Measurements from ENCODE around the gene PALD1.

The PALD1 gene

DNA sequence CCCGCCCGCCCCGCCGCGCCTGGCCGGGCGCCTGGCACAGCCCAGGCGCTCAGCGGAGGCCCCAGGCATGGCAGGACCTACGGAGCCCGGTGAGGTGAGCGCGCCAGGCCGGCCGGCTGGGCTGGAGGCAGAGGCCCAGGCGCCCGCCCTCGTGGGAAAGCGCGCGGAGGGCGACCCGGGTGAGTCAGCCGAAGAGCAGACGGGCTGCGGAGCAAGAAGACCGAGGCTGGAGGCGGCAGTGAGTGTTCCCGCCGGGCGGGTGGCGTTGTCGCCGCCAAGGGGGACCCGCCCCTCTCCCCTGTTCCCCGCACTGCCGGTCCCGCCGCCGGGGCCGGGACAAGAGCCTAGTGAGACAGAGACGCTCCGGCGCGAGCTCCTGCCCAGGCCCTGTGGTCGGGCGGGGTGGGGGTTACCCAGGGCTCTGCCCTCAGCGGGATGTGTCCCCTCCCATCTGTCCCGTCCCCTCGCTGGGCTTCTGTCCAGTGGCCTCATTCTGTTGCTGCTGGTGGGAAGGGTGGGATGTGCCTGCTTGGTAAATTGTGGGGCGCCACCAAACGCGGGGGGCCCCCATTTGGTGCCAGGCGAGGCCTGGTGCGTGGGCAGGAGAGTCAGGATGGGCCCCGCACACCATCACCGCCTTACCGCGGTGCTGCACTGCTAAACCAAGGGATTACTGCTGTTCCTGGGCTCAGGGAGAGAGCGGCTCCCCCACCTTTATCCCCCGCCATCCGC is 20.1 kb upstream of the PALD1 start:
- DNase-seq, result no peak

DNA sequence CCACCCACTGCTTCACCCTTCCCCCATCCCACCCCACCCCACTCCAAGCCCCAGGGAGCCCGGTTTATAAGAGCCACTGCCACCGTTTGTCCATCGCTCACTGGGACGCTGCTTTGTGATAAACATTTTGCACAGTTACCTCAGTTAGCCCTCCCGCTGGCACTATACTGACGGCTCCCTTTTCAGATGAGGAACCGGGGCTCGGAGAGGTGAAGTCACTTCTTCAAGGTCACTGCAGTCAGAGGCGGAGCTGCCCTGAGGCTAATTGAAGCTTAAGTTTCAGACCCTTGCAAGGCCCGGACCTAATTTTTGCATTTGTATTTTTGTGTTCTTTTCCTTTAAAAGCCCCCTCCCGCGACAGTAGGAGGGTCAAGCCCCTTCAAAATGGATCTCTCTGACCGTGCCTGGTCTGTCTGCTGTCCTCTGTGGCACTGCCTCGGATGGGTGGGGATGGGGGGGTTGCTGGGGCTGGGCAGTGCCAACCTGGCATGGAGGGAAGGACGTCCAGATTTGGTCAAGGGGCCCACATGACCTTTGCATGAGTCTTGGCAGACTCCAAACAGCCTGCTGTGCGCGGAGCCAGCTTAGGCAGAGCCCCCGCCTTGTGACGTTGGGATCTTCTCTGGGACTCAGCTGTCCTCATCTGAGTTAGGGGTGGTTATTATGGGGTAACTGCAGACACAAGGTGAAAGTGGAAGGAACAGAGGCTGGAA is 19.4 kb upstream of the PALD1 start:
- no peak for DNase-seq

DNA sequence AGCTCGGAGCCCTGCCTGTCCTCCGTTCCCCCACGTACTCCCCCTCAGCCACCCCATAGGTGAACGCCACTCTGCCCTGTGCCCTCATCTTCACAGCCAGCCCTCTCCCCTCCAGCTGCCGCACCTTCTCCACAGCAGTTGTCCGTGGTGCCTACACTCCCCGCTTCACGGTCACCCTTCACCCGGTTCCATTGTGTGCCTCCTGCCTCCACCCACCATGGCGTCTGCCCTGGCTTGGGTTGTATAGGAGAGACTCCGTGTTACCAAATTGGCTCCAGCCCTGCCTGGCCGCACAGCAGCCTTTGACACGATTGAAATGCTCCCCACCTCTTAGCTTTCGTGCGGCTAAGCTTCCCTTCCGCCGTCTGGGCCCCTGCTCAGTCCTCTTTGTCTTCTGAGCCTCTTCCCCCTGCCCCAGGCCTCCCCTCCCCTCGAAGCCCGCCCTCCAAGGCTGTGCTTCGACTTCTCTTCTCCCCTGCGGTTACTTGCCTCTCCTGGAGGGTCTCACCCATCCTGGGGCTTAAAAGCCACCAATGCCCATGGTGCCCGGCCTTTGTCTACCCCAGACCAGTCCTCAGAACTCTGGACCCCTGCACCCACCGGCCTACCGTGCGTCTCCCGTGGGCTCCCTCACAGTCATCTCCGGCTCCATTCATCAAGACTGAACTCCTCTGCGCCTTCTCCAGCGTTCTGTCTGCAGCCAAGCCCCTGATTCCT is 18.6 kb upstream of the PALD1 start:
- no peak for DNase-seq

DNA sequence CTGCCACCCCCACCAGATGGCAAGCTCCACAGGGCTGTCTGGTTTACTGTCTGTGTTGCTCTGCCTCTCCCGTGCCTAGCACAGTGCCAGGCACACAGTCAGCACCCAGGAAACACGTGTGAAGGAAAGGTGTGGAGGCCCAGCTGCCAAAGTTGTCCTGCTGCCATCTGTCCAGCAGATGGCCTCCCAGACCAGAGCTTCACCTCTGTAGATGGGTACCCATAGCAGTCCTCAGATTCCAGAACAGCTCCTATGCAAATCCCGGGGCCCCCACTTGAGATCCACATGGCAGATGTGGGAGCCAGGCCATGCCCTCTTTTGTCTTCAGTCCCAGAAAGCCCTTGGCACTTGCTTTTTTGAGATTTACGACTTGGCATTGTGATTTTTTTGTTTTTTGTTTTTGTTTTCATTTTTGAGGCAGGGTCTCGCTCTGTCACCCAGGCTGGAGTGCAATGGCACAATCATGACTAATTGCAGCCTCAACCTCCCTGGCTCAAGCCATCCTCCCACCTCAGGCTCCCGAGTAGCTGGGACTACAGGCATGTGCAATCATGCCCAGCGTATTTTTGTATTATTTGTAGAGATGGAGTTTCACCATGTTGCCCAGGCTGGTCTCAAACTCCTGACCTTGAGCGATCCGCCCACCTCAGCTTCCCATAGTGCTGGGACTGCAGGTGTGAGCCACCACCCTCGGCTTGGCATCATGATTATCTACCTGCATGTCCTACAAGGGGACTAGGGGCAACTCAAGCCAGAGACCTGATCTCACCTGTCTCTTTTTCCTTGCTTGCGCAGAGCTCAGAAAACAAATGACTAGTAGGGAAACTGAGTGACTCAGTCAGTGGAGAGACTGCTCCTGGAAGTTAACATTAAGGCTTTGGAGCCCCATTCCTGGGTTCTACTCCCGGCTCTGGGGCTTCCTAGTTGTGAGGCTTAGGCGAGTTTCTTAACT is 16.9 kb upstream of the PALD1 start:
- DNase-seq, result peak; percentile 21

DNA sequence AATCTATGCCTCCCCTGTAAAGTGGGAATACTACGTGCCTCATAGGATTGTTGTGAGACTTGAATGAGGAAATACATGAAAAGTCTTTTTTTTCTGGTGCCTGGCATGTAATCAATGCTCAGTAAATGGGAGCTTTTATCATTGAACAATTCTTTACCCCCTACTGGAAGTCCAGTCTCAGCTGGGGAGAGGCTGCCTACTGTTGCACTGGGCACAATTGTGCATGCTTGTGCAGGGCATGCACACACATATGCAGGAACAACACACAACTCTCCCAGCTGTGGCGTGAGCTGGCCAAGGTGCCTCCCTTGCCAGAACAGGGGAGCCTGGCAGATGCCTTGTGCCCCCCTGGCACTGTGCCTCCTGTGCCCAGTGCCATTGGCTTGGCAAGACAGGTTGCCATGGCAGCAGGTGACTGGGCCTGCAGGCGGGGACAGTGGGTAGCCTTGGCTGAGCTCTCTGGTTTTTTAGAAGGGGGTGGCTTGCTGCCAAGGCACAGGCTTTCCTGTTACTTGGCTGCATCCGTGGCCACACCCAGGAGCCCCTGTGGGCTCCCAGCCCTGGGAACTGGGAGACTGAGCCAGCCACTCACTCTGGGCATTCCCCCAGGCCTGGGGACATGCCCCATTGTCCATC is 16.1 kb upstream of the PALD1 start:
- DNase-seq, result peak; percentile 23

DNA sequence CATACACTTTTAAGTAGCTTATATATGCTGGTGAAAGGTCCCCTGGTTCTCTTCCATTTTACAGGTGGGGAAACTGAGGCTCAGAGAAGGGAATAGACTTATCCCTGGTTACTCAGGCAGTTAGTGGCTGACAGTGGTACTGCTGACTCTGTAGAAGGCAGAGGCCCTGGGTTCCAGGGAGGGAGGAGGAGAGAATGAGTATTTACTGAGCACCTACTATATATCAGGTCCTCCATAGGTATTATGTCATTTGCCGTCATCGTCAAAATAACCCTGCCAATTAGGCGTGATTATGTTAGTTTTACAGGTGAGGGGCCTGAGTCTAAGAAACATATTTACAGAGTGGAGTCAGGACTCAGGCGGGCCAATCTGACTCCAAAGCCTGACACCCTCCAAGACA is 13.3 kb upstream of the PALD1 start:
- DNase-seq, result no peak

DNA sequence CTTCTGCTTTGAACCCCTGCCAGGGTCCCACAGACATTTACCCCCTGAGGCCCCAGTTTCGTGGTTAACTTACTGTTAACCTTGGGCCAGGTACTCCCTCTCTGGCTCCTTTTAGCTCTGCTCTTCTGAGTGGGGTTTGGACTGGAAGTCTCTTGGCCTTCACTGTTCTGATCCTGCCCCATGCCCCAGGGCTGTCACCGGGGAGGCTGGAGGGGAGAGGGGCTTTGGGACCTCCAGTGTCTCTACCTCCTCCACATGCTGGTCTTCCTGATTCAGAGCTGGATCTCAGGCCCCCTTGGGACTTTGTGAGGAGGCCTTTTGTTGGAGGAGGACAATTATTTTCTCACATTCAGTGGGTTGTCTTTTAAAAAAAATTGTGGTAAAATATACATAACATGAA is 12.7 kb upstream of the PALD1 start:
- DNase-seq, result no peak

DNA sequence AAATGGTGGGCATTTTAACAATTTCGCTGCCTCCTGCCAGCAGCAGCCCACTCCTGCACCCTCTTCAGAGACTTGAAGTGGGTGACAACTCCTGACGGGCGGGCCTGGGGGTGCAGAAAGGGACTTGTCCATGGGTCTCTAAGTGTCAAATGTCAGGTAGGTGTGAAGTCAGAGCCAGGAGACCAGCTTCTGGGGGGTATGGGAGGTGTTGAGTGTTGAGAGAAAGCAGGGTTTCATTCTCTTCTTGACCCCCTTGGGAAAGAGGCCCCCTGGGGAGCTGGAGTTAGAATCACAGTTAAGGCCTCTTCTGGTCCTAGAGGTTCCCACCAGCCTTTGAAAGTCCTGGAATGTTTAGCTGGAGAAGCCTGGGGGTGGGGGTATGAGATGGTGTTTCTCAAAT is 11.6 kb upstream of the PALD1 start:
- no peak for DNase-seq

DNA sequence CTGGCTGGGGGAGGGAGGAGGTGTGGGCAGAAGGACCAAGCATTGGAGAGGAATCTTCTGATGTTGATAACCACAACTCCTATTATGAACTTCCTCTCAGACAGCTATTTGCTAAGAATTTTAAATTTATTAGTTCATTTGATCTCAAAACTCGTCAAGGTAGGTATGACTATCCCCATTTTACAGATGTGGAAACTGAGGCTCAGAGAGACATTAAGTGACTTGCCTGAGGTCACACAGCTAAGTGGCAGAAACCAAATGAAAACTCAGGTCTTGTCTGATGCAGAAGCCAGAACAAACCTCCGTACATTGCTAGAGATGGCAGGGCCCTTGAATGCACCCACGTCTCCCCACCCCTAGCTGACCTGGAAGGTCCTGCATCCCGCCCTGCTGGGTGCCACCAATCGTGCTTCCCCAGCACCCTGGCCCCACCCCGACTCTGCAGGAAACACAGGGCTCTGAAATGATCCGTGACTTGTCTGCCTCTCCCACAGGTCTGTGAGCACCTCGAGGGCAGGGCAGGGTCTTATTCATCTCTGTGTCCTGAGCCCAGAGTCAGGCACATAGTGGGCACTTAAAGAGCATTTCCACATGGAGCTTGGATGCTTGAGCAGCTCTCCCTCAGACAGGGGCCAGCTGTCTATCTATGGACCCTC is 5.6 kb upstream of the PALD1 start:
- no peak for DNase-seq

DNA sequence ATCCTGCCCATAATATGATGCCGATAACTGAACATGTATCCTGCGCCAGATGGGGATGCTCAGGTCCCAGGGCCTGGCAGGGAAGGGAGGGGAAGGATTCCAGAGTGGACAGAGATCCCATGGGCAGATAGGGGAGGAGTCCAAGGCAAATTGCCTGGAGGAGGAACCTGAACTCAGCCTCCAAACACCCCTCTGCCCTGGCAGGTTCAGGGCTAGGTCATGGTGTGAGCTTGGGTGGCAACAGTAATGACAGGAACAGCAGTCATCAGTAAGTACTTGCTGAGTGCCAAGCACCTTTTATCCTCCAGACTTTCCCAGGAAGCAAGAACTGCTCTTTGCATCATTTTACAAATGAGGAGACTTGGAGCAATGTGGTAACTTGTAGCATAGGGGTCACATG is 3.8 kb upstream of the PALD1 start:
- DNase-seq, result no peak

DNA sequence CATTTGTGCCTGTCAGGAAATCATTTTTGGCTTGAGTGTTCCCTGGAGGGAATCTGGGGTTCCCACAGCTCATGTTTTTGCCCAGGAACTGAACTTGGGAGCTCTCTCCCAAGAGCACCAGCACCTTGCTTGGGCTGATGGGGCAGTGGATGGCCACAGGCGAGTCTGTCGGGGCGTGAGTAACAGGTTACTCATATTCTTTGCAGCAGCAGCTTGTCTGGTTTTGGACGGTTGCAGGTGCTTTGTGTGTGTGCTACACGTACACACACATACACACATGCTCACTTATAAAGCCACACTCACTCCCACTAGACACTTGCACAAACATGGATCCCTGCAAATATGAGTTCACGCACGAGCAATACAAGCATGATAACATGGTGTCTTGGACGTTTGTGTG is 2.9 kb upstream of the PALD1 start:
- no peak for DNase-seq

DNA sequence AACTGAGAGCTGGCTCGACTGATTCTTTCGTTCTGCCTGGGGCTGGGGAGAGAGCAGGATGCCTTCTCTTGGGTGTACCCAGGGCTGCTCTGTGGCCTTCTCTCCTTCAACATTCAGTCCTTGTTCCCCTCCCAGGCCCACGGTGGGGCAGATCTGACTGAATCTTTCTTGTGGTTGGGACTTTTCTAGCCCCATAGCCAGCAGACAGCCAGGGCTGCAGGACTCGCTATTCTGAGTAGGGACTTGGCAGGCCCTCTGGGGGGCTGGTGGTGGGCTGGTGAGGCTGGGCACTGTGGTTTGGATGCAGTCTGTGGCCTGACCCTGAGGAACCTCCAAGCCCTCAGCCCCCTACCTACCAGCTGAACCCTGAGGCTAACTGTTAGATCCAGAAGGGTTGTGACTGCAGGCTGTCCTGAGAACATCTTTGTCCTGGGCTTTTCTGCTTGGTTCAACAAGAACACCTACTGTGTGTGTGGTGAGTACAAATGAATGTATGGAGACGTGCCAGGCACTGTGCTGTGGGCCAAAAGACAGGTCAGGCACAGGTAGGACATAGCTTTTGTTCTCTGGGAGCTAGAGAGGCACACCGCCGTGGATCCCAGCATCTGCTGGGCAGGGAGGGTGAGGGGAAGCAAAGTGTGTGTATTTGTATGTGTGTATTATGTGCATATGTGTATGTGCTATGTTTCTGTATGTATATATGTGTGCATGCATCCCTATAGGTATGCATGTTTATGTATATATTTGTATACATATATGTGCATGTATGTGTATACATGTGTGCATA is 2.1 kb upstream of the PALD1 start:
- no peak for DNase-seq

DNA sequence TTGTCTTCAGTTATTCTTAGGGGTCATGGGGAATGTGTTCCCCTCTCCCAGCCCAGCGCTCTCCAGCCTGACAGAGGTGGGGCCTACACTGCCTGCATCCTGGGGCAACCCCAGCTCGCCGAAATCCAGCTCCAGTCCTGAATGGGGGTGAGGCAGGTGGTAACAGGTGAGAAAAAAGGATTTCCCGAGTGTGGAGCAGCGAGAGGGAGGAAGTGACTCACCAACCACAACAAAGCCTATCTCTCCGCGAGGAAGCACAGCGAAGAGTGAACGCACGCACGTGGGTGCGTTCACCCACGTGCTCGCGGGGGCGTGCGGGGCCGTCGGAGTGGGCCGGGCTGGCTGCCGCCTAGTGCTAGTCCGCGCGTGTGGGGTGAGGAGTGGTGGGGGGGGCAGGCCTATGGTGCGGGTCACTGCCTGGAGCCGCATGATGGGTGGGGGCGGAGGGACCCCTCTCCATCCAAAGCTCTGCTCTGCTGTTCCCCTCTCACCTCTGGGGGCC is 855 bp upstream of the PALD1 start:
- DNase-seq, result peak; percentile 53

DNA sequence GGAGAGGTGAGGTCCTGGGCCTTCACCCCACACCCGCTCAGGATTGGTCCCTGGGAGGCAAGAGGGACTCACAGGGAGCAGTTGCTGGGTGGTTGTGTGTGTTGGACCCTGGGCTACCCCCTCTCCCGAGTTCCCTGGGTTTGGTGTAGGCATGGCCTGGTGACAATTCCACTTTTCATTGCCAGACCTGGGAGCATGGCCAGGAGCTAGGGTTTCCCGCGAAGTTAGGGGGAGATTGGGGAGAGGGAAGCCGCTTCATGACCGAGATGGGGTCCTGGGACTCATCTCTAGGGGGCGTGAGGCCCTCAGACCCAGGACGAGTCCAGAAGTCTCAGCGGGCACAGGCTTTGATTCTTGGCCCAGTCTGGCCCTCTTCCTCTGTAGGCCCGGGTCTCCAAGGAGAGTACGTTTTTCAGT is 606 bp downstream of the PALD1 start:
- DNase-seq, result no peak

DNA sequence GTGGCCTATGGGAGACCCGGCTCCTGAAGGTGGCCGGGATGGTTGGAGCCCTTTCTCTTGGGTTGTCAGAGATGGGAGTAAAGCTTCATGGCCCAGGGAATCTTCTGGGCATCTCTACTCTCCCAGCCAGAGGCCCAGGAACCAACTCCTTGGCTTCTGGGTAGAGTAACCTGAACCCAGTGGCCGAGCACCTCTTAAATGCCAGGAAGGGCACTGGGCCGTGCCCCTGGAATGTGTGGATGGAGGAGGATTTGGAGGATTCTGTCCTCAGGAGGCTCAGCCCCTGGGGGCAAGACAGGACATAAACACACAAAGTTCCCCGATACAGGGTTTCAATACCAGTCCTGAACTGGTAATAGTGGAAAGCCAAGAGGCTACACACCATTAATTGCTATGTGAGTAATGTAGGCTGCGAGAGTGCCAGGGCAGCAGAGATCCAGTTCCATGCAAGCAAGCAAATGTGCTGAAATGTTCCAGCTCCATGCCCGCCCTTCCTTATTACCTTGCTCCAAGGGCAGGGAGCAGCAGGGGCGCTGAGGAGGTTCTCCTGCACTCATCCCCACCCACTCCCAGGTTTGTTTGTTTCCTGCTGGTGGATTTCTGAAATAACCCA is 1.2 kb downstream of the PALD1 start:
- DNase-seq, result no peak

DNA sequence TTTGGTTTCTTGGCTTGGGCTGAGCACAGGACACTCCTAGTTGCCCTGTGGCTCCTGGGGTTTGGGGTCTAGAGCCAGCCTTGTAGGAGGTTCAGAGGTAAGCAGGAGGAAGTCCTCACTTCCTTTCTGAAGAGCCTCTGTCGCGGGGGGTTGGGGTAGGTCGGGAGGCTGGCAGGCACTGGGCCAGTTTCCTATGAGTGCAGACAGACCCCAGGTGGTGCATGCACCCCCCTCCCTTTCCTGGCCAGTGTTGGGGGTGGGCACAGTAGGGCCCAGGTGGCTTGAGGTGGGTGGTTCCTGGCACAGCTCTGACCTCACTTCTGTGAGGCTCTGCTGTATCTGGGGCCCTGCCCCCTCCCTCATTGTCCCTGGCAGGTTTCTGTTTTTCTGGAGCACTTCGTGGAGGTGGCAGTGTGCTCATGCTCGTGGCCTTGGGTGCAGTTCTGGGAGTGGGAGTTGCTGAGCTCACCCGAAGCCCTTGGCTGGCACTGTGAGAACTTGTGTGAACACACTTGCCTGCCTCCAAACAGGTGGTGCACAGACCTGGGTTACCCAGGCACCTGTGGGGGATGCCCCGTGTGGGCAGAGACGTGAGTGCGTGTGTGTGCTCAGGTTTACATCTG is 1.8 kb downstream of the PALD1 start:
- DNase-seq, result no peak

DNA sequence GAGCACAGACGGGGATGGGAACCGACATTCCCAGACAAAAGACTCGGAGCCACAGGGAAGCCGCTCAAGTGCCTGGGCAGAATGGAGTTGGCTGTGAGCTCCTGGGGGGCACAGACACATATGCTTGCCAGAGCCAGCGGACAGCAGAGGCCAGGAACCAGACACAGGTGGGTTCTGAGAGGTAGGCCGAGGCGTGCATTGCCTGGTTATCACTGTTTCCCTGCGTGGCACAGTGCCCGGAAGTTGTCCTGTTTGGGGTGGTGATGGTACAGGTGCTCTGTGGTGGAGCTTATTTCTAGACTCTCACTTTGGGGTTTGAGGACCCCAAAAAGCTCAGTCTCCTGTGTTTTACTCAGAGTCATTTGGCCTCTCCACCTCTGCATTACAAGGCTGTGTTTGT is 2.5 kb downstream of the PALD1 start:
- DNase-seq, result no peak

DNA sequence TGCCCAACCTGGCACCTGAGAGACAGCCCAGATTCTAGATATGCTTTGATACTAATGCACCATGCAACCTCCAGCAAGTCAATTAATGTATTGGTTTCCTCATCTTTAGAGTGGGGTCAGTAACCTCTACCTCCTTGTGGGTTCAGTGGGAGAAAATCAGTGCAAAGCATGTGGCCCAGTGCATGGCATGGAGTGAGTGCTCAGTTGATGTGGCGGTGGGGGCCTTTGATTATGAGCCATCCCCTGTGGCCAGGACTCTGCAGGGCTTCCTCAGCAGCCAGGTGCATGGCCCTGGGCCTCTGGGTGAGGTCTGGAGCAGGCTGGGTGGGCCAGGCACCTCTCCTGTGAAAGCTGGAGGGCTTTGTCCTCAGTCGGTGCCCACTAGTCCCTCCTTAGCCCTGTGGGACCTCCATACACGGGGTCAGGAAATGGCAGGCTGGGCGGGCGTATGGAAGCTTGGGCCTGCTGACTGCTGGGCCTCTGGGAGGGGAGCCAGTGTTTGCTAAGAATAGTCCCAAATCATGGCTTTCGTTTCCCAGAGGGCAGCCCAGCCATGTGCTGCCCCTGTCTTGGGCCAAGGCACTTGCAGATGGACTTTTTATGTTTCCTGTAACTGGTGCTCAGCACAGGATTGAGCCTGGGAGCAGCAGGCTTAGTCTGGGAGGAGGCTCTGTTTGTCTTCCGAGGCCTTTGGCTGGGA is 3.4 kb downstream of the PALD1 start:
- DNase-seq, result no peak

All from DMS153 (cell line).